SJSA1 (cell line): Measurements from ENCODE around the gene NKRF. TPM values are rescaled to one million over a fixed set of nuclear protein-coding genes. Genes with fewer than 3 reads are reported as not detected.

ENCODE experiments used
- DNase-seq, 2 experiments: peaks; one replicate each; pipeline ENCODE4 v3.0.0-alpha.2; 2015 to 2020; ENCODE audit warnings: low spot score in 2 of 2, low read depth in 1 of 2
- H3K27ac ChIP-seq: fragments of 250-450 bp; sonication (Bioruptor Pico); 2 replicates; pipeline ENCODE4 v1.5.1; 2020; ENCODE audit warnings: mild to moderate bottlenecking, moderate library complexity
- H3K27me3 ChIP-seq: fragments of 250-450 bp; sonication (Bioruptor Pico); replicated peaks from 2 replicates; pipeline ENCODE4 v1.5.1; 2020; ENCODE audit warnings: mild to moderate bottlenecking, moderate library complexity
- H3K36me3 ChIP-seq: fragments of 250-450 bp; sonication (Bioruptor Pico); 2 replicates; pipeline ENCODE4 v1.5.1; 2020; ENCODE audit warnings: mild to moderate bottlenecking
- H3K4me1 ChIP-seq: fragments of 250-450 bp; sonication (Bioruptor Pico); replicated peaks from 2 replicates; pipeline ENCODE4 v1.6.1; 2021; ENCODE audit warnings: mild to moderate bottlenecking
- H3K4me3 ChIP-seq: fragments of 250-450 bp; sonication (Bioruptor Pico); 2 replicates; pipeline ENCODE4 v1.5.1; 2020; ENCODE audit warnings: mild to moderate bottlenecking
- H3K9me3 ChIP-seq: fragments of 250-450 bp; sonication (Bioruptor Pico); replicated peaks from 2 replicates; pipeline ENCODE4 v1.5.1; 2020; ENCODE audit warnings: mild to moderate bottlenecking
- total RNA-seq: library from RNA; depleted of rRNA; stranded (reverse); fragments of >200 nt; shearing (Covaris generic); gene quantifications from 2 replicates; pipeline ENCODE4 v1.2.3, GENCODE V29; 2014

The NKRF gene
- total RNA-seq, 1 experiment from 2014 or later = 4.7 TPM

GRCh38 chrX:119583431-119584059 is 22.7 kb downstream of the NKRF start:
- no peak overlapping the region for H3K4me3 ChIP-seq
- no peaks in the 10 kb centered on the region for H3K27me3 ChIP-seq
- H3K36me3 ChIP-seq = no peaks in the 10 kb centered on the region
- no peaks in the 10 kb centered on the region for H3K9me3 ChIP-seq
- no peak overlapping the region for H3K27ac ChIP-seq
- no peak for DNase-seq
- H3K4me1 ChIP-seq = no peaks in the 10 kb centered on the region

GRCh38 chrX:119579414-119579813 is 26.8 kb downstream of the NKRF start:
- Histone ChIP-seq H3K36me3 (peaks cover 17% of the 10 kb centered on the region), H3K9me3 (no peaks in the 10 kb centered on the region), H3K4me1 (peaks cover 2% of the 10 kb centered on the region; the same call in 1 of the 2 replicates), H3K27ac (no peak overlapping the region), H3K4me3 (no peak overlapping the region), H3K27me3 (no peaks in the 10 kb centered on the region)
- no peak for DNase-seq

GRCh38 chrX:119574394-119575266 is 31.6 kb downstream of the NKRF start, which contains the start of gene UBE2A:
Gene UBE2A, plus strand, starts transcription at chrX:119574563. Its CDS starts 149 bp downstream, at chrX:119574712.
- peak; percentile 88 to 89 for DNase-seq
- peaks cover 2% of the 10 kb centered on the region; the same call in 1 of the 2 replicates for H3K4me1 ChIP-seq
- H3K9me3 ChIP-seq = no peaks in the 10 kb centered on the region
- H3K36me3 ChIP-seq = peaks cover 17% of the 10 kb centered on the region
- no peaks in the 10 kb centered on the region for H3K27me3 ChIP-seq
- peak within 1 kb of the TSS; percentile 73 for H3K4me3 ChIP-seq
- peak within 1 kb of the TSS; percentile 76 for H3K27ac ChIP-seq

DNA sequence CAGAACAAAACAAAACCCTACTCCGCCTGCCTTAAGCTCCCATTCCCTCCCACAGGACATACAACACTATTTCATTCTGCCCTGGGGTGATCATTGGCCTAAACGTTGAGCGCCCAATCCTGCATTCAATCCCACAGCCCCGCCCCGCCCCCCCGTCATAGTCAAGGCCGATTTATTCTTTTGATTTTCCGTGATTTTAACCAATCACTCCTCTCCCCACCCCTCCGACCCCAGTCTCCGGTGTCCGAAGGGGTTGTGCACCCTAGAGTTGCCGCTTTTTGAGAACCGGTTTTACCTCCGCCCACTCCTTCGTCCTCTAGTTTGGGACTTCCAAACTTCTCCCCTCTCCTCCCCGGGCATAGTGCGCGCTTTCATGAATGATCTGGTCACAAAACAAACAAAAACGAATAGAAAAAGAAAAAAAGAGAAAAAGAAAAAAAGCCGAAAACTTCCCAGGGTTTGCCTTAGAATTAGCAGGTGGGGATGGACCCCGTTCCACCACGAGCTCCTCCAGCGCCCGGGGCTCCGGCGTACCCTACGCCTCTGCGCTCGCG is 32.3 kb downstream of the NKRF start:
- H3K36me3 ChIP-seq = peaks cover 17% of the 10 kb centered on the region
- no peak for DNase-seq
- peak overlapping the region; percentile 76; the same call in 1 of the 2 replicates for H3K27ac ChIP-seq
- peaks cover 2% of the 10 kb centered on the region; the same call in 1 of the 2 replicates for H3K4me1 ChIP-seq
- no peaks in the 10 kb centered on the region for H3K9me3 ChIP-seq
- H3K4me3 ChIP-seq = peak overlapping the region; percentile 73
- H3K27me3 ChIP-seq = no peaks in the 10 kb centered on the region

DNA sequence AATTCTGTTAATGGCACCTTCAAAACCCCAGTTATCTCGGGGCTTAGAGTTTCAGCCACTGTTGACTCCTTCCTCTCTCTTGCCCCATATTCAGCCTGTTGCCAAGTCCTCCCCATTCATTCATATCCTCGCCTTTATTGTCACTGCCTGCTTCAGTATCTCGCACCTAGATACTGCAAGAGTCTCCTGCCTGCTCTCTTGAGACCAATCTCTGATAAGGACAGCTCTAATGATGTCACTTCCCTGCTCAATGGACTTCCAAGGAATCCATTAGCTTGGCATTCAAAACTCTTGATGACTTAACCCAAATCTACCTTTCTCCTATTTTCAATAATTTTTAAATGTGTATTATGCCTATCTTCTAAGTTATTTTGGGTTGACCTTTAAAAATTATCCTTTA is 33.0 kb downstream of the NKRF start:
- Histone ChIP-seq H3K27me3 (no peaks in the 10 kb centered on the region), H3K36me3 (peaks cover 17% of the 10 kb centered on the region), H3K4me3 (no peak overlapping the region), H3K9me3 (no peaks in the 10 kb centered on the region), H3K4me1 (peaks cover 2% of the 10 kb centered on the region; the same call in 1 of the 2 replicates), H3K27ac (no peak overlapping the region)
- DNase-seq = no peak

DNA sequence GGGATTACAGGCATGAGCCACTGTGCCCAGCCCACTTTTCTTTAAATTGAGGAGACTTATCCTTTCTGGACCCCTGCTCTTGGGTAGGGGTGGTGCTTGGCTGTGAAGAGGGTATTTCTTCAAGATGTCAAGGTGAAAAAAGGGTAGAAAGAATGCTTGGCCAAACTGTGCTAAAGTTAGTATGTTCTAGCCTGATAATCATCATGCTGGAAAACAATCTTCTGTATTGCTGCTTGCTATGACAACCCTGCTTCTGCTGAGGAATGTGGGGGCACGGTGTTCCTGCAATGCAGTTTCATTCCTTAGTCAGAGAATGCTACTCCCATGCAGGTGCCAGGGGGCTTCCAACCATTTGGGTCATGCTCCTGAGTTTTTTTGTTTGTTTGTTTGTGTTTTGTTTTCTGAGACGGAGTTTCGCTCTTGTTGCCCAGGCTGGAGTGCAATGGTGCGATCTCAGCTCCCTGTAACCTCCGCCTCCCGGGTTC is 35.8 kb downstream of the NKRF start:
- no peaks in the 10 kb centered on the region for H3K27me3 ChIP-seq
- no peaks in the 10 kb centered on the region for H3K9me3 ChIP-seq
- peaks cover 5% of the 10 kb centered on the region for H3K36me3 ChIP-seq
- DNase-seq = no peak
- H3K4me1 ChIP-seq = no peaks in the 10 kb centered on the region
- no peak overlapping the region for H3K4me3 ChIP-seq
- no peak overlapping the region for H3K27ac ChIP-seq

GRCh38 chrX:119565107-119565663 is 41.0 kb downstream of the NKRF start, which contains the start of gene STEEP1:
Gene STEEP1, minus strand, starts transcription at chrX:119565409. Its CDS starts 54 bp downstream, at chrX:119565355.
- H3K9me3 ChIP-seq = no peaks in the 10 kb centered on the region
- no peaks in the 10 kb centered on the region for H3K27me3 ChIP-seq
- peak within 1 kb of the TSS; percentile 61 for H3K4me3 ChIP-seq
- H3K4me1 ChIP-seq = no peaks in the 10 kb centered on the region
- peak; percentile 75 to 89 for DNase-seq
- peak within 1 kb of the TSS; percentile 48; the same call in 1 of the 2 replicates for H3K27ac ChIP-seq
- H3K36me3 ChIP-seq = no peaks in the 10 kb centered on the region; the same call in 1 of the 2 replicates

DNA sequence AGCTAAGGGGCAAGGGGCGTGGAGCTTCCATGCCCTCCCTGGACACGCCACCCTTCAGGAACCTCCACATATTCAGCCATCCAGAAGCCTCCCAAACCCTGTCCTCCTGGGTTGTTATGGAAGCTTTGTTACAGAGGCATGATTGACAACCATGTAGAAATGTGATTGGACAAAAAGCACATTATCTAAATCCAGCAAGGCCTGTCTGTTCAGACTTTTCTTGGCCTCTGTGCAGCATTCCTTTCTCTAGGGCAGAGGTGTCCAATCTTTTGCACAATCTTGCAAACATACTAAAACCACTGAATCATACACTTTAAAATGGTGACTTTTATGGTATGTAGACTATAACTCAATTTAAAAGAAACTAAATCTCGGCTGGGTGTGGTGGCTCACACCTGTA is 53.7 kb downstream of the NKRF start:
- Histone ChIP-seq H3K27me3 (no peaks in the 10 kb centered on the region), H3K4me3 (no peak overlapping the region), H3K9me3 (no peaks in the 10 kb centered on the region), H3K36me3 (no peaks in the 10 kb centered on the region), H3K4me1 (no peaks in the 10 kb centered on the region), H3K27ac (no peak overlapping the region)
- DNase-seq = no peak

DNA sequence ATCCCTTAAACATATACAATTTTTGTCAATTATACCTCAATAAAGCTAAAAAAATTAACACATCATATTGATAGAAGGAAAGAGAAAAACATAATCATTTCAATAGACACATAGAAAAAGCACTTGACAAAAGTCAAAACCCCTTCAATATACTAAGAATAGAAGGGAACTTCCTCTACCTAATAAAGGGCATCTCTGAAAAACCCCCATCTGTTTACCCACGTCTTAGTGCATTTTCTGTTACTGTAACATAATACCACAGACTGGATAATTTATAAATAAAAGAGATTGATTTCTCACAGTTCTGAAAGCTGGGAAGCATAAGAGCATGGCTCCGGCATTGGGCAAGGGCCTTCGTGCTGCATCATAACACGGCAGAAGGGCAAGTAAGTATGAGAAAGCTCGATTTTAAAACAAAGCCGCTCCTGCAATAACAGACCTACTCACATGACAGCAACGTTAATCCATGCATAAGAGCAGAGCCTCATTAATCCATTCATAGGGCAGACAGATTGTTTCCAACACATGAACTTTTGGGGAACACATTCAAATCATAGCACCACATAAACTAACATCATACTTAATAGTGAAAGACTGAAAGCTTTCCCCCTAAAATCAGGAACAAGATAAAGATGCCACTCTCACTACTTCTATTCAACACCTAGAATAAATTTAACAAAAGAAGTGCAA is 56.8 kb downstream of the NKRF start:
- no peaks in the 10 kb centered on the region for H3K9me3 ChIP-seq
- no peaks in the 10 kb centered on the region for H3K27me3 ChIP-seq
- no peak for DNase-seq
- H3K4me3 ChIP-seq = no peak overlapping the region
- H3K36me3 ChIP-seq = no peaks in the 10 kb centered on the region
- H3K27ac ChIP-seq = no peak overlapping the region
- H3K4me1 ChIP-seq = no peaks in the 10 kb centered on the region

DNA sequence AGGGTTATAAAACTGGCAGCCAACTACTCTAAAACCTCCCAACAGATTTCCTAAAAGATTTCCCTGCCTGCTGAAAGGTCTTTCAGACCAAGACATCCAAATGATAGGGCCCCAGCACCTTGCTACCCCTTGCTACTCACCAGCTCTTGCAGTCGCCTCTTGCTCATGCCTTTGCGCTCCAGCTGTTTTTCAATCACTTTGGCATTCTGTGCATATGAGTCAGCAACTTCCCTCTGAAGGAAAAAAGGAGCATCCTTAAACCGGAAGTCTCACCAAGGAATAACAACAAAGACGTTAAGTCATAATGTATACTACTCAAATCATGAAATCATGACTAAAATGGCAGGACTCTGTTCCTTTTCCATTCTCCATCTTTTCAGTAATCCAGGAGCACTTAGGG is 65.0 kb downstream of the NKRF start:
- DNase-seq = peak; percentile 60
- Histone ChIP-seq H3K4me3 (no peak overlapping the region), H3K27me3 (no peaks in the 10 kb centered on the region), H3K36me3 (0 out of 2 replicates have a peak, but pooled peaks cover 4% of the 10 kb centered on the region), H3K9me3 (no peaks in the 10 kb centered on the region), H3K27ac (peak overlapping the region; percentile 54), H3K4me1 (peaks cover 8% of the 10 kb centered on the region)

GRCh38 chrX:119539872-119540271 is 66.4 kb downstream of the NKRF start:
- no peak overlapping the region for H3K4me3 ChIP-seq
- H3K27me3 ChIP-seq = no peaks in the 10 kb centered on the region
- DNase-seq = no peak
- H3K36me3 ChIP-seq = 0 out of 2 replicates have a peak, but pooled peaks cover 4% of the 10 kb centered on the region
- no peak overlapping the region for H3K27ac ChIP-seq
- H3K4me1 ChIP-seq = peaks cover 8% of the 10 kb centered on the region
- H3K9me3 ChIP-seq = no peaks in the 10 kb centered on the region
